Daoy (cell line): ENCODE measurements around the gene GRIA3. TPM values are rescaled to one million over a fixed set of nuclear protein-coding genes. Genes with fewer than 3 reads are reported as not detected.

Experiments
- DNase-seq: peaks from one replicate; pipeline ENCODE4 v3.0.0-alpha.2; 2015; ENCODE audit warnings: low read depth
- total RNA-seq: library from RNA; depleted of rRNA; stranded (reverse); fragments of >200 nt; shearing (Covaris generic); gene quantifications from 2 replicates; pipeline ENCODE4 v1.2.3, GENCODE V29; 2014; rRNA removed

GRIA3 gene
- not detected in 2 replicates for total RNA-seq

DNA sequence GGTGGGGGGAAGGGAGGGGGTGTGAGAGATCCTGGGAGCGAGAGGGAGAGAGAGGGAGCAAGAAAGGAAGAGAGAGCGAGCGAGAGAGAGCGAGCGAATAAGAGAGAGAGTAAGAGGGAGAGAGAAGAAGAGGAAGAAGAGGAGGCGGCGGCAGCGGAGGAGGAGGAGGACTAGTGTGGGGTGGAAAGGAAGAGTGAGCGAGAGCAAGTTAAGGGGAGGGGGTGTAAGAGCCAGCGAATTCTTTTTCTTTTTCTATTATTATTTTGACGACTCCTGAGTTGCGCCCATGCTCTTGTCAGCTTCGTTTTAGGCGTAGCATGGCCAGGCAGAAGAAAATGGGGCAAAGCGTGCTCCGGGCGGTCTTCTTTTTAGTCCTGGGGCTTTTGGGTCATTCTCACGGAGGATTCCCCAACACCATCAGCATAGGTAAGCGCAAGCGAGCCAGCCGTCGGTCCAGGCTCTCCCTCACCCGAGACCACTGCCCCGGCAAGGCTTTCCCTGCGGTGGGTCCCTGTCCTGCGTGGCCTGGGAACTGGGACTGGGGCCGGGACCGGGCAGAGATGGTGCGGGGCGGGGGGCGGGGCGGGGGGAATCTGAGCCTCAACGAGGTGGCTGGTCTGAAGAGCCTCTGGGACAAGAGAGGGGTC is at the start of gene GRIA3:
GRIA3 (plus strand) TSS at position 60 of the 647 bp plus-strand sequence; CDS start at position 318, 258 bp downstream.
- no peak for DNase-seq

DNA sequence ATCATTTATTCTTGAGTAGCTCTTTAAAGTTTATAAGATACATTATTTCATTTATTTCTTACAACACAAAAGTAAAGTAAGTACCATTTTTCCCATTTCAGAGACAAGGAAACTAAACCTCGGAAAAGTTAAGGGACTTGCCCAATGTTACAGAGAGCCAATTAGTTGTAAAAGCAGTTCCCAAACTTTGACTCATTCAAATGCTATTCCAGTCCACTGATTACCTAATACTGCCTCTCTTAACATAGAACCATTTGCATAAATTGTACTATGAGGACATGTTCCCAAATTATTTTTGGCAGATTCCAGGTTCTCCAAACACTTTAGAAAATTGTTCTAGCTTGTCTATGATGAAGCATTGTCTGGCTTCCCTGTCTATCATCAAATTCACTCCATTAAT is 45.6 kb upstream of the GRIA3 start:
- DNase-seq = no peak

DNA sequence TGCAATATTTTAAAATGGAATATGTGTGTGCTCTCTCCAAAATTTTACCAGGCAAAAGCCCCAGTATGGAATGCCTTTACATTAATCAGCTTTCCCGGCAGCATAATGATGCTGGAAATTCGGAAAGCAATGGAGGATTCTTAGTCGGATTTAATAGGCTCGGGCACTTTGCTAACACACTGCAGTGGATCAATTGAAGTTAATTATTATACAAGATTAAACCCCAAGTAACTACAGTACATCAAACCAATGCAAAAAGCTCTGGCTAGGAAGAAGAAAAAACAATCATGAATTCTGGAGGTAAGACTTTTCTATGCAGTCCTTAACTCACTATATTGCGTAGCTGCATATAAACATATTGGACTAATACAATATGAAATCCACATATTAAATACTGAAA is 43.6 kb upstream of the GRIA3 start:
- no peak for DNase-seq

DNA sequence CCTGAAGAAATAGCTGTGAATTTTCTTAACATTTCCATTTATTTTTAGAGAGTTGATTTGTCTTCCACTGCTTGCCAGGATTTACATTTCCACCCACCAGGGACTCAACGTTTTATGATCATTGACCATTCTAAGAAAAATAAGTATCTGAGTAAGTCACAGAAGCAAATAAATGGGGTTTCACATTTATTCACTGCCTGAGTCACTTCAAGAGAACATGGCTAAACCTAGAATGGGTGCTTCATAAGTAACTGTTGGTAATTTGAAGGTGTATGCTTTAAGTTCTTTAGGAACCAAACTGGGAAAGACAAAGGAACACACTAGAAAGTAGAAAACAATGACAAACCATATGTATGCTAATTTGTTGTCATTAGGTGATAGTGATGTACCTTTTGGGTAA is 43.2 kb upstream of the GRIA3 start:
- no peak for DNase-seq

DNA sequence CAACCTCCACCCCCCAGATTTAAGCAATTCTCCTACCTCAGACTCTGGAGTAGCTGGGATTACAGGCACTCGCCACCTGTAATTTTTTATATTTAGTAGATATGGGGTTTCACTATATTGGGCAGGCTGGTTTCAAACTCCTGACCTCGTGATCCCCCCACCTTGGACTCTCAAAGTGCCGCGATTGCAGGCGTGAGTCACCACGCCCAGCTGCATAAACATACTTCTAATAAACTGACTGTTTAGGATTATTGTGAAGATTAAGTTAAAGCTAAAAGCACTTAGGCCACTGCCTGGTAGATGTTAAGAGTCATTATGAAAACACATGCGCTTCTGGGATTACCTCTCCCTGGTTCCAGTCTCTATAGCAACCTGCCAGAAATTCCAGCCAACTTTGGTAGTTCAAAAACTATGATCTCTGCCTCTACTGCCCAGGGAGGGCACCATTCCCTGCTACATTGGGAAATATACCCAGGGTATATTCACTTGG is 30.2 kb upstream of the GRIA3 start:
- DNase-seq = no peak

DNA sequence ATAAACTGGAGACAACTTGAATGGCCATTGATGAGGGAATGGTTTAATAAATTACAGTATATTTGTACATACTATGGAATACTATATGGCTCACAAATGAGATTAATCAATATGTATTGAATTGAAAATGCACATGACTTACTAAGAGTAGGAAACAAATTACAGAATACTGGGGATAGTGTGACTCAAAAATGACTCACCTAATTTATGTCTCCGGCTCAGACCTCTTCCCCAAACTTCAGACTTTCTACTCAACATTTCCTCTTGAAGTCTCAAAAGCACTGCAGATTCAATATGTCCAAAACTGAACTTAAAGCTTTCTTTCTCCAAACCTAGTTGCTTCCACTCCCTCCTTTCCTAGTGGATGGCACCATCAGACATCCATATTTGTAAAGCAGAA is 28.8 kb upstream of the GRIA3 start:
- DNase-seq = no peak

DNA sequence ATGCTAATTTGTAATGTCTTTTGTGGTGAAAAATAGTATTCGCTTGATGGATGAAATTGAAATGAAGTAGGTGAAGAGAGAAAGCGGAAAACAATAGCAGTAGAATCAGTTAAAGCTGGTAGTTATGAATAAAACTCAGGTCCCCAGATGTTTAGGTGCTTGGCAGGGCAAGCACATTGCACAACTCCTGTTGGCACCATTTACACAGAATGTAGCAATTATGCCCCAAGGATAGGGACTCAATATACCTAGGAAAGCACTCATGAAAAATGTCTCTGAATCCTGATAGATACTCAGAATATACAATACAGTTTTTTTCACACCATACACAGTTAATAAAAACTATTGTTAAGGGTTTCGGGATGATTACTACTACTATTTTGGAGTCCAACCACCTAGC is 26.5 kb upstream of the GRIA3 start:
- DNase-seq = no peak

DNA sequence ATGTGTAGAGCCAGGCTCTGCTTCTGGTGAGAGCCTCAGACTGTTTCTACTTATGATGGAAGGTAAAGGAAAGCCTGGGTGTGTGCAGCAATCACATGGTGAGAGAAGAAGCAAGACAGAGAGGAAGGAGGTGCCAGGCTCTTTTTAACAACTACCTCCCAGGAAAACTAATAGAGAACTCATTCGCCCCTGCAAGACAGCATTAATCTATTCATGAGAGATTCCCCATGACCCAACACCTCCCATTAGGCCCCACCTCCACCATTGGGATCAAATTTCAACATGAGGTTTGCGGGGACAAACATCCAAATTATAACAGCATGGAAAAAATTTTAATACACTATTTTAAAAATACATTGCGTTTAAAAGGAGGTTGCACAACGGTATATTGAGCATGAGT is 24.7 kb upstream of the GRIA3 start:
- DNase-seq = no peak

DNA sequence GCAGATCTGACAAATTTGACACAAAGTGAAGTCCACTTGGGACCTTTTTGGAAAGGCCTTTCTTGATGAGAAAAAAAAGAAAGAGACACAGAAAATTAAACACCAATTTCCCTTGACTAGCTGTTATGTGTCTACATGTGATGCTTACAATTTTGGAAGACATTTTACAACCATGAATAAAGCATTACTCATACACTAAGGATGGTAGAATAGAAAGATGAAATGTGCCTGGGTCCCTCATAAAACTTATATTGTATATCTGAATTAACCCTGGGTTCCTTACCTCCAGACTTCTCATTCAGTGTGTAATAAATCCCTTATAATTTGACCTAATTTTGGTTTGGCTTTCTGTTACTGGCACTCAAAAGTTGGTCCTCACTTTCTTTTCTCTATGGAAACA is 16.5 kb upstream of the GRIA3 start:
- no peak for DNase-seq

DNA sequence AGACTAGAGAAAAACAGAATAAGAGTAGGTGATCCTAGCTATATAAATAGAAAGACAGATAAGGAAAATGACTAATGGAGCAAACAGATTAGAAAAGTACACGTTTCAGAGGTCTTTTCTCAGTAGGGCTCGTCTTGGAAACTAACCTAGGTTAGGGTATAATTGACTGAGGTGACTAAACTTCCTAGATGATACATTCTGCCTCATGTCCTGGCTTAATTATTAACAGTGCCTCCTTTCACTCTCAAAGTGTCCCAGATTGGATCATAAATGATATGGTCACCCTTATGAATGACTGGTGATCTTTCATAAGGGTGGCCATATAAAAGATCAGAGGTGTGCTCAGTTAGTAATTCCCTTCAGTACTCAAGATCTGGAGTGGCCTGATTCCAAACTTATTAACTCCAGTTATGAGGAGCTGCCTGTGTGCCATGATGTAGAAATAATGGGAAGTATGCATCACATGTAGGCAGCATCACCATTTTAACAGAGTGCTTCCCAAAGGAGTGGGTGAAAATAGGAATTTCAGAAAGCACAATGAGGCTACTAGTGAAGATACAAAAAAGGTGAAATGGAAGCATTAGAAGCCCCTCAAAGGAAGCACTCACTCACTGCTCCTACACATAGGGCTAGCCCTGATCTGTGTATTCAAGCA is 14.7 kb upstream of the GRIA3 start:
- DNase-seq = no peak

DNA sequence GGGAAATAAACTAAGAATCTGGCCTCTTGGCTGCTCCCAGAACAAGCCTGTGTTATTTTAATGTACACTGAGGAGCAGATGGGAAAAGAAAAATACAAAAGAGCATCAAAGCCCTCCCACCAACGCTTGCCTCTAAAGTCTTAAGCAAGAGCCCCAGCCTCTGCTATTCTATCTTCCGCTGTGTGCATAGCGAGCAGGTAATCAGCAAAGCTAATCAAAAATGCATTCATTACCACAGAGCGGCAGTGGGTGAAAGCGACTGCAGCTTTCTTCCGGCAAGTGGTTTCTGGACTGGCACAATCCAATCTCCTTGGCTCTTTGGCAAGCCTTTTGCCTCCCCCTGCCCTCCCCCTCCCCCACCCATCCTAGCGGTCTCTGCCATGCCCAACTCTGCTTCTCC is 13.5 kb upstream of the GRIA3 start:
- DNase-seq = no peak

DNA sequence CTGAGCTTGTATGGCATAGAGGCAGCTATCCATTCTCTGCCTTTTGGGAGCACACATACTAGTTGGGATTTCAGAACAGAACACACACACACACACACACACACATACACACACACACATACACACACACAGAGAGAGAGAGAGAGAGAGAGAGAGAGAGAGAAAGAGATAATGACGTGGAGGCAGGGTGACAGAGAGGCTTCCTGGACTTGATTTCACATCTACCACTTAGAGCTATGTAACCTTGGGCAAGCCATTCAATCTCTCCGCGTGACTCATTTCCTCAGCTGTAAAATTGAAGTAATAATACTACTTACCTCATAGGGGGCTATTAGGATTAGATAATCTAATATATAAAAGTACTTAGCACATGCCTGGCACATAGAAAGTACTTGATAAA is 12.3 kb upstream of the GRIA3 start:
- DNase-seq = no peak

DNA sequence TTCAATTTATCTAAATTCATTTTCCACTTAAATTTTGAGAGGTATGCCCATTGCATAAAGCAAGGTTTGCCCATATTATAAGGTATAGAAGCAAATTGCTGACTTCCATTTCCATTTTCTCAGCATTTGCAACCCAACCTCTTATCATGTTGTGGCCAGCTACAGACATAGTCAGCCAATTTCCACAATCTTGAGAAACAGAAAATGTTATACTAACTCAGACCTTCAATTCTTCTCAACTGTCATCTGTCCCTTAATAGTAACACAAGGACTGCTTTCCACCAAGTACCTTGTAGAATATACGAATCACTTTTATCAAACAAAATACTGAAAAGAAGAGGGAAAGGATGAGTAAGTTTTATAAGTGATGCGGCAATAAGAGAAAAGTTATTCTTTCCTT is 11.2 kb upstream of the GRIA3 start:
- DNase-seq = no peak

DNA sequence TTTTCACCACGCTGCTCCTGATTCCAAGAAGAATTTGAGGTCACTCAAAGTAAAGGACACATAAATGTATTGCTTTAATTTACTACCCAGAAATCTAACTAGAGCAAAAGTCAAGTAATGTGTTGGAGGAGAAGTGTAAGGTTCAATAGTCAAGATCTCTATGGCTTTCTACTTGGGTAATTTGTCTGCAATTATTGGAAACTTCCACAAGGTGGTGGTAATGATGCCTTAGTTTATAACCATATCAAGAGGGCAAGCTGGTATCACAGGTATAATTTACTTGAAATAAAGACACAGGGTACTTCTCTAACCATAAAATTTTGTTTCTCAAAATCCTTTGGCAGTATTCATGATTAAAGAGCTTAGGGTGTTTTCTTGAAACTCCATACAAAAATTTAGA is 10.2 kb upstream of the GRIA3 start:
- no peak for DNase-seq

DNA sequence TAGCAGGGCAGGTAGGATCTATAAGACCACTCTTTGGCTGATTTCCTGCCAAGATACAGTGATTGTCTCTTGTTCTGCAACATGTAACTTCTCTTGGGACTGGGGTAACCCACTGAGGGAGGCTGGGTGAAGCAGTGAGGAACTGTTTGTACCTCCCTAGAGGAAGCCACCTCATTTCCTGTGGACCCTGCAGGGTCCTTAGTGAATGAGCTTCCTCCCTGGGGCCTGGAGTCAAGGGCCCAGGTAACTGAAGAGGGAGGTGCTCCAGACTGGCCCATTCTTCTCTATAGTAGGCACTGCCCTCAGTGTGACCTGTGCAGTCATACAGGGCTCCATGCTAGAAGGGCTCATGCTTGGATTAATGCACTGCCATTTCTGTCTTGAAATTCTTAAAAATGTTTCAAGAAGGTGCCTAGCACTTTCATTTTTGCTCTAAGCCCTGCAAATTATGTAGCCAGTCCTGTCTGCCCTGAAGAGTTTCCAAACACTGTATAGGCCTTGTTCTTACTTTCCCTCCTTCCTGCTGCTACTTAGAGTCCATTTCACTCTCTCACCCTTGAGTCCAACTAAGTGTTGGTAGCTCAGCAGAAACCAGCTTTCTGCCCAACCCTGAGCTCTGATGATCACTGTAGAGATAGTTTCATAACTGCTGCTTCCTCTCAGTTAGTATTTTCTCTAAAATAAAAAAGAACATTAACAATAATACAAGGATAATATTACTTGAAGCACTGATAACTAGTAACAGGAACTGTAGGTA is 8.5 kb upstream of the GRIA3 start:
- no peak for DNase-seq

DNA sequence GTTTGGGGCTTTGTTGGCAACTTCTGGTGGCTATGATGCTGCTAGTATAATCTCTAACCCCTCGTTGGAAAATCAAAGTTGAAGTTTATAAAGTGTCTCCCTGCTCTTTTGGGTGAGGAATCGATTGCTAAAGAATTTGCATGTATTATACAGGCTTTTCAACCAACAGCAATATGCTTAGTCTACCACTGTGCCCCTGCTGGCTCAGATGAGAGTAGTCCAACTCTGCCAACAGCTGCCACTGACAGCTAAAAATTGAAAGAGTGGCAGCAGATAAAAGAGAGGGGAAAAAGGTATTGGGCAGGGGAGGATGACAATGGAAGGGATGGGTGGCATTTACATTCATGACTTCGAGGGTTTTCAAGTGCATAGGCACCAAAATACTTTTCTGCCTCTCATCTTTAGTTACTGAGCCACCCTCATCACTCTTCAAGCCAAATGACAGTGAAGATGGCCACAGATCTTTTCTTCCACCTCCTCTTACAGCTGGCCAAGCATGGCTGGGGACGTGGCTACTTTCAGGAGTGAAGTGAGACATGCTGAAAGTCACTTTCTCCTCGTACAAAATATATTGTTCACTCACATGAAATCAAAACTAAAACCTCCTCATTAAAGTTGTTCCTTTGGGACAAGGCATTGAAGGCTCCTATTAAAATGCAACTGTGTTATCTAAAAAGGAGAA is 2.7 kb upstream of the GRIA3 start:
- DNase-seq = no peak

DNA sequence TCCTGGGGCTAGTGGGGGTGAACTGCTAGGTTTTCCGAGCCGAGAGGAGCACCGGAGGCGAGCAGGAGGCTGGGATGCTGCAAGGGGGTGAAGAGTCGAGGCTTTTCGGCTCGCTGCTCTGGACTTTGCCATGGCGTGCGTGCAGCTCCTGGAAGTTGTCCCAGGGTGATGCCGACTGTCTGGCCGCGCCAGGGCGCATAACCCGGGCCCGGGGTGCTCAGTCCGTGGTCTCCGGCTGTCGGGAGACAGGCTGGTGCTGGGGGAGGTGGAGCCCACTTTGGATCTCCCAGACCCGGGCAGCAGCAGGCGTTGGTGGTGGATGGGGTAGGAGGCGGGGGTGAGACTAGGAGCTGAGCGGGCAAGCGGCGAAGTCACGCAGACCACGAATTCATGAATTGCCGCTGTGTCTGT is 793 bp downstream of the GRIA3 start:
- no peak for DNase-seq

DNA sequence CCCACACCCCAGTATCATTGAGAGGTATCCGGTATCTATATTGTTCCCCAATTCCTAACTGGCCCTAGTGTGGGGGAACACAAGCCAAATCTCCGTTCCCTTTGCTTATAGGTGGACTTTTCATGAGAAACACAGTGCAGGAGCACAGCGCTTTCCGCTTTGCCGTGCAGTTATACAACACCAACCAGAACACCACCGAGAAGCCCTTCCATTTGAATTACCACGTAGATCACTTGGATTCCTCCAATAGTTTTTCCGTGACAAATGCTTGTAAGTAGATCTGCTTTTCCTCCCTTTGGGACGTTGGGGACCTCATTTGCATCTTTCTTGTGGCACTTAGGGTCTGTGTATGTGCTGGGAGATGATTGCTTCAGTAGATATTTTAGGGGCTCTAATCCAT is 1.6 kb downstream of the GRIA3 start:
- DNase-seq = no peak

DNA sequence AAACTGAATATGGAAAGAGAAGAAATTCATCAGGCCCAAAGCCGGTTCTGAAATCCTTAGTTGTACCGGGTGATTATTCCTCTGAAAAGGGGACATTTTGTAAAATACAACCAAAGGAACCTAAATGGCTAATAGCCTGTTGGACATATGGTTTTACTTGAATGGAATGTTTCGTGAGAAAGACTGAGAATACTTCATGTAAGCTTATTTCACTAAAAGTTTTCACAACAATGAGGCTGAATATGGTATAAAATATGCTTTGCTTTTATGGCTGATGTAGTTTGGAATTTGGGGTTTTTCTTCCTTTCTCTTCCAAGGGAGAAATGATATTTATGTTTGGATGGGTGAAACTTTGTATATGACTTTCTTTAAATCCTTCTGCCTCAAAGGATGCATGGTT is 2.7 kb downstream of the GRIA3 start:
- DNase-seq = no peak

DNA sequence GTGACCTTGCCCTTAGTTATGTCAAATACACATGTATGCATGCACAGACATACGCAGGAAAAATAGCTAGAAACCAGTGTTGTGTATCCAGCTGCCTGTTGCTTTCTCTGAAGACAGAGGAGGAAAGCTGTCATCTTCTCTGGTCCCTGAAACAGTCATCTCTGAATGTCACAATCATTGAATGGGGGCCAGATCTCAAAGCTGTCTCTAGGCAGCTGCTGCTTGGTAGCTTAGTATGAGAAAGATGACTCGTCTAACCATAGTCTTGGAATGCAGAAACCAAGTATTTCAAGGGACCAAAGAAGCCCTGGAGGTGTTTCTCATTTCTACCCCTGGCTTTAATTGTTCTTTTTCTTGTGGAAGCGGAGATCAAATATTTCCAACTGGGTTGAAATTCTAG is 4.0 kb downstream of the GRIA3 start:
- DNase-seq = no peak

DNA sequence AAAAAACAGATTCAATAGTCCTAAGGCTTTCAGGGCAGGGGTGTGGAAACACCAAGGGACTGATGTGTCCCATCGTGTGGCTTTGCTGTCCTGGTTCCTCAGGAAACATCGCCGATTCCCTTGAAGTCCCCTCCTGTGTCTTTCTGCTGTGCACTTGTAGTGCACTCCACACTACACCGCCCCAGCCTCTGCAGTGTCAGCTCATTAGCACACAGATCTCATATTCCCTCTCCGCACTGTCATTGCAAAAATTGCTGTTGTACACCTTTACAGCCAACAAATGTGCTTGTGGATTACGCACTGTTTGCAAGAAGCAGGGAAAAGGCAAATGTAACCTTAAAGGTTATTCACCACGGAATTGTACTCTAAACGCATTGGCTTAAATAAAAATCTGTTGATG is 5.3 kb downstream of the GRIA3 start:
- DNase-seq = no peak

DNA sequence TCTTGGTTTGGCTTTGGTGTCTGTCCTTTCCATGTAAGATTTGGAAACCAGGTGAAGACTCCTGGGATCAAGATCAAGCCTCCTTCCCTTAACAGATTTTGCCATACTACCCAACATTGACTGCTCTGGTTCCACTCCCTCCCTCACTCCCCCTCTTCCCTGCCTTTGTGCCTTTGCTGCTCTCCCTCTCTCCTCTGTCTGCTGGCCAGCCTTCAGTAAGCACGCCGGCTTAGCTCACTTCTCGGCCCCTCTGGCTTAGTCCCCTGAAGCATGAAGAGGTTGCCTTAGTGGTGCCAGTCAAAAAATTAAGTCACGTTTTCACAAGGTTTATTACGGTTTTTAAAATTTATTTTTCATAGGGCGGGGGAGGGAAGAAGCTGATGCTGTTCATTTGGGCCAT is 6.0 kb downstream of the GRIA3 start:
- no peak for DNase-seq
